Esophagus muscularis mucosa (tissue), 4 donors: Measurements from ENCODE around the gene RAB8A. TPM values are rescaled to one million over a fixed set of nuclear protein-coding genes. Genes with fewer than 3 reads are reported as not detected.

Experiments used
- DNase-seq: peaks from one replicate; pipeline ENCODE4 v3.0.0-alpha.2; 2017; ENCODE audit errors: extremely low spot score
- H3K27ac ChIP-seq, 4 donors: fragments of 200-600 bp; sonication (generic); replicated peaks in 1 of 4; 1 replicate in 3 of 4; 2 replicates in 1 of 4; pipeline ENCODE4 v1.5.1; 2016 to 2019; ENCODE audit warnings: mild to moderate bottlenecking in 1 of 4
- H3K27me3 ChIP-seq, 4 donors: fragments of 200-600 bp; sonication (generic); one replicate each; pipeline versions ENCODE4 v1.5.1 to v1.6.0; 2016 to 2019
- H3K36me3 ChIP-seq, 4 donors: fragments of 200-600 bp; sonication (generic); one replicate each; pipeline ENCODE4 v1.5.1; 2016 to 2019
- H3K4me1 ChIP-seq, 4 donors: fragments of 200-600 bp; sonication (generic); one replicate each; pipeline ENCODE4 v1.5.1; 2016 to 2019
- H3K4me3 ChIP-seq, 4 donors: fragments of 200-600 bp; sonication (generic); 1 replicate in 2 of 4; 2 replicates in 2 of 4; pipeline ENCODE4 v1.5.1; 2016 to 2019; ENCODE audit warnings: mild to moderate bottlenecking in 4 of 4, moderate library complexity in 1 of 4
- H3K9me3 ChIP-seq, 4 donors: fragments of 200-600 bp; sonication (generic); 1 replicate in 3 of 4; 2 replicates in 1 of 4; pipeline ENCODE4 v1.5.1; 2016 to 2019
- CTCF ChIP-seq, 3 experiments: fragments of 200-600 bp in 2 of 3; fragments of 450-650 bp in 1 of 3; sonication (generic) in 2 of 3; IDR thresholded peaks; one replicate each; pipeline ENCODE4 v1.5.1; 2017 to 2019; ENCODE audit warnings: antibody characterized with exemption in 3 of 3, mild to moderate bottlenecking in 2 of 3, moderate library complexity in 1 of 3
- EP300 ChIP-seq: sonication (generic); formaldehyde crosslinking; IDR thresholded peaks from one replicate; pipeline ENCODE4 v1.6.1; 2017; ENCODE audit warnings: antibody characterized with exemption
- POLR2A ChIP-seq: fragments of 450-650 bp; IDR thresholded peaks from one replicate; pipeline ENCODE4 v1.6.1; 2017; ENCODE audit warnings: antibody characterized with exemption, moderate library complexity, mild to moderate bottlenecking, low read depth
- POLR2AphosphoS5 ChIP-seq, 2 donors: sonication (generic); formaldehyde crosslinking; IDR thresholded peaks; one replicate each; pipeline ENCODE4 v1.6.1; 2017; ENCODE audit warnings: antibody characterized with exemption in 2 of 2
- WGBS: methylation state at CpG from one replicate; pipeline ENCODE4 v1.1.5; 2018; 5-methylcytosine and 5-hydroxymethylcytosine counted together
- intact Hi-C: fragments of 100-400 bp; cut with DNase I; formaldehyde crosslinking; loops from one replicate; pipeline ENCODE4 v1.15.1; 2023
- total RNA-seq, 4 donors: library from RNA; depleted of rRNA; stranded (reverse); fragments of >200 nt; gene quantifications; one replicate each; pipeline versions ENCODE4 v1.1.0 to v1.2.1, GENCODE V29; 2016

RAB8A gene
- total RNA-seq, 4 donors from 2014 or later, result 37.9 to 56.4 (median 42.9) TPM

DNA sequence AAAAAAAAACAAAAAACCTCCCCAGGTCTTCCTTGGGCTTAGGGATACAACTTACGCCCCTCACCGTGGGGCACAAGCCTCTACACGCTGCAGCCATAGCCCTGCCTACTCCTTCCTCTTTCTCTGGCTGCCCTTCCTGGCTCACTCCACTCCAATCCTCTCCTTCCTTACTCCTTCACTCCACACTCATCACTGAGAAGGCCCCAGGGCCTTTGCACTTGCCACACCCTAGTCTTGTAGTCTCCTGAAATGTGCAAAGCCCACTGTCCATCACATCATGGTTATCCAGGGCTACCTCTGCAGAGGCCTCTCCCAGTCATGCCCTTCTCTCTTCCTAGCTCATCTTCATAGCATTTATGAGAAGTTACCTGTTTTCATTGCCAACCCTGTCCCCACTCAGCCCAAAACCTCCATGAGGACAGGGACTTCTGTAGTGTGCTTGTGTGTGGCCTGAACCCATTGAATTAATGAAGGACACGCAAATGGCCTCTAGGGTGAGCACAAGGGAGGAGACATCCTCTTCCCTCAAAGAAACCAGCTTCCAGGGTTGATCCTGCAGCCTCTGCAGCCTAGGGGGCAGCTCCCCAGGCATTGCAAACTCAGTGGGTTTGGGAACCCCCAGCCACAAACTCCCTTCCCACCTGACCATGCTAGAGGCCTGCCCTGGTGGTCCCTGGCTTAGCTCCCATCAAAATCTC, 23.9 kb downstream of the RAB8A start:
- H3K4me1 ChIP-seq, result no peaks in the 10 kb centered on the region
- no peaks in the 10 kb centered on the region for H3K9me3 ChIP-seq
- no peak overlapping the region for H3K4me3 ChIP-seq
- H3K36me3 ChIP-seq, result peaks cover 22 to 40% (median 35%) of the 10 kb centered on the region in 4 donors
- no peaks in the 10 kb centered on the region for H3K27me3 ChIP-seq
- no peak for DNase-seq
- H3K27ac ChIP-seq, result no peak overlapping the region
- intact Hi-C loops, result no loop called here
- 82% methylated on average over 4 of the region's 4 CpGs for WGBS
- TF ChIP-seq EP300, result no peak
- TF ChIP-seq CTCF (IDR thresholded peaks at IDR 0.05), result no peak
- no peak for TF ChIP-seq POLR2A
- TF ChIP-seq POLR2AphosphoS5 (IDR thresholded peaks at IDR 0.05), result no peak

DNA sequence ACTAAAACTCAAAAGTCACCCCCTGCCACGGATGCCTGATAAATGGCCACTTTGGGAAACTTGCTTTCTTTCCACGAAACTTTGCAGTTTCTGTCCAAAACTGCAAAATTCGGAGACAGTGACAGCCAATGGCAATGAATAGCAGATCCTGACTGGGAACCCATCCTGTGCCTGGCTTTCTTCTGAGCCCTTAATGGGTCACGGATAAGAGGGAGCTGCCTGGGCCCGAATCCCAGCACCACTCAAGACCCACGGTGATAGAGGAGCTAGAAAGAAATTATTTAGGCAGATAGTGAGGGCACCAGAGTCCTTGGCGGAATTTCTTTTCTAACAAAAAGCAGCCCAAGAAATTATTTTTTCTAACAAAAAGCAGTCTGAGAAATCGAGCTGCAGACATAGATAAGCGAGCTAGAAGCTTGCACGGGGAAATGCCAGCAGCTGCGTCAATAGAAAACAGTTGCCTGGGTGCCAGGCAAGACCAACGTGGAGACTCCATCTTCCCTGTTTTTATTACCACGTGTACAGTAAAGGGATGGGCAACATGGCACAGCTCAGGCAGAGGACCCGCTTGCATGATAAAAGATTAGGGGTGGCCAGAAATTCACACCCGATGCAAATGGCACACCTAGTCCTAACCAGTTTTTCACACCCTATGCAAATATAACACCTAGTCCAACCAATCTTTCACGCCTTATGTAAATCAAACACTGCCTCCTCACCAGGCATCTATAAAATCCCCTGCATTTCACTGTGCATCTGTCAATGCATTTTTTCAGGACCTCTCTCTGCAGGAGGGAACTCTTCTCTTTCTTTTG, 24.7 kb downstream of the RAB8A start:
- Histone ChIP-seq H3K27ac (no peak overlapping the region), H3K4me3 (no peak overlapping the region), H3K36me3 (peaks cover 22 to 32% (median 29%) of the 10 kb centered on the region in 4 donors), H3K4me1 (no peaks in the 10 kb centered on the region), H3K9me3 (no peaks in the 10 kb centered on the region), H3K27me3 (no peaks in the 10 kb centered on the region)
- intact Hi-C loops, result no loop called here
- no peak for DNase-seq
- no peak for TF ChIP-seq POLR2A
- no peak for TF ChIP-seq EP300
- TF ChIP-seq CTCF (IDR thresholded peaks at IDR 0.05), result no peak
- no peak for TF ChIP-seq POLR2AphosphoS5 (IDR thresholded peaks at IDR 0.05)
- 59% methylated on average over 16 of the region's 16 CpGs for WGBS

- Histone ChIP-seq H3K27me3 (peaks cover 0 to 15% (median 0%) of the 10 kb centered on the region in 4 donors), H3K27ac (no peak overlapping the region), H3K4me1 (no peaks in the 10 kb centered on the region), H3K36me3 (no peaks in the 10 kb centered on the region), H3K4me3 (no peak overlapping the region), H3K9me3 (no peaks in the 10 kb centered on the region)
- DNase-seq, result no peak
- WGBS, result 79% methylated on average over 13 of the region's 13 CpGs
- no peak for TF ChIP-seq EP300
- no peak for TF ChIP-seq POLR2A
- TF ChIP-seq CTCF (IDR thresholded peaks at IDR 0.05), result no peak
- no peak for TF ChIP-seq POLR2AphosphoS5 (IDR thresholded peaks at IDR 0.05)
- intact Hi-C loops, result no loop called here
These were observed 28.1 kb downstream of the RAB8A start for GRCh38 chr19:16139752-16140151.

DNA sequence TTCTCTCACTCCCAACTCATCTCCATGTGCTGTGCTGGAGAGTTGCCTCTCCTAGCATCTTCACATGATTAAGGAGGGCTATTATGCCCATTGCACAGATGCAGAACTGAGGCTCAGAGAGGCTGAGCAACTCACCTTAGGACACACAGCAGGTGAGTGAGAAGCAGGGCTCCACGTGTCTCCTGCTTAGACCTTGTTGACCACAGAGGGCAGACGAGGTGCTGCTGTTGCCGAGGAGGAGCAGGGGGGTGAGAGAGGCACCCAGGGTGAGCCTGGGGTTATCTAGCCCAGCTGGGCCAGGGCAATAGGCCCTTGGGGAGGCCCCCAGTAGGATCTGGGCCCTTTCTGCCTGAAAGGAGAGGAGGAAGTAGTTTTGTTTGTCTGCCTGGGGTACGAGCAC, 29.4 kb downstream of the RAB8A start:
- no peaks in the 10 kb centered on the region for H3K4me1 ChIP-seq
- DNase-seq, result no peak
- H3K27me3 ChIP-seq, result peaks cover 0 to 15% (median 0%) of the 10 kb centered on the region in 4 donors
- intact Hi-C loops, result no loop called here
- no peaks in the 10 kb centered on the region for H3K9me3 ChIP-seq
- no peak overlapping the region for H3K27ac ChIP-seq
- WGBS, result 78% methylated on average over 1 of the region's 4 CpGs
- no peaks in the 10 kb centered on the region for H3K36me3 ChIP-seq
- TF ChIP-seq EP300 (no peak), POLR2AphosphoS5 (IDR thresholded peaks at IDR 0.05) (no peak), POLR2A (no peak), CTCF (IDR thresholded peaks at IDR 0.05) (no peak)
- H3K4me3 ChIP-seq, result no peak overlapping the region
